ENCODE results near the gene LMTK3.

Gene LMTK3, protein sequence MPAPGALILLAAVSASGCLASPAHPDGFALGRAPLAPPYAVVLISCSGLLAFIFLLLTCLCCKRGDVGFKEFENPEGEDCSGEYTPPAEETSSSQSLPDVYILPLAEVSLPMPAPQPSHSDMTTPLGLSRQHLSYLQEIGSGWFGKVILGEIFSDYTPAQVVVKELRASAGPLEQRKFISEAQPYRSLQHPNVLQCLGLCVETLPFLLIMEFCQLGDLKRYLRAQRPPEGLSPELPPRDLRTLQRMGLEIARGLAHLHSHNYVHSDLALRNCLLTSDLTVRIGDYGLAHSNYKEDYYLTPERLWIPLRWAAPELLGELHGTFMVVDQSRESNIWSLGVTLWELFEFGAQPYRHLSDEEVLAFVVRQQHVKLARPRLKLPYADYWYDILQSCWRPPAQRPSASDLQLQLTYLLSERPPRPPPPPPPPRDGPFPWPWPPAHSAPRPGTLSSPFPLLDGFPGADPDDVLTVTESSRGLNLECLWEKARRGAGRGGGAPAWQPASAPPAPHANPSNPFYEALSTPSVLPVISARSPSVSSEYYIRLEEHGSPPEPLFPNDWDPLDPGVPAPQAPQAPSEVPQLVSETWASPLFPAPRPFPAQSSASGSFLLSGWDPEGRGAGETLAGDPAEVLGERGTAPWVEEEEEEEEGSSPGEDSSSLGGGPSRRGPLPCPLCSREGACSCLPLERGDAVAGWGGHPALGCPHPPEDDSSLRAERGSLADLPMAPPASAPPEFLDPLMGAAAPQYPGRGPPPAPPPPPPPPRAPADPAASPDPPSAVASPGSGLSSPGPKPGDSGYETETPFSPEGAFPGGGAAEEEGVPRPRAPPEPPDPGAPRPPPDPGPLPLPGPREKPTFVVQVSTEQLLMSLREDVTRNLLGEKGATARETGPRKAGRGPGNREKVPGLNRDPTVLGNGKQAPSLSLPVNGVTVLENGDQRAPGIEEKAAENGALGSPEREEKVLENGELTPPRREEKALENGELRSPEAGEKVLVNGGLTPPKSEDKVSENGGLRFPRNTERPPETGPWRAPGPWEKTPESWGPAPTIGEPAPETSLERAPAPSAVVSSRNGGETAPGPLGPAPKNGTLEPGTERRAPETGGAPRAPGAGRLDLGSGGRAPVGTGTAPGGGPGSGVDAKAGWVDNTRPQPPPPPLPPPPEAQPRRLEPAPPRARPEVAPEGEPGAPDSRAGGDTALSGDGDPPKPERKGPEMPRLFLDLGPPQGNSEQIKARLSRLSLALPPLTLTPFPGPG (N-terminal part only)

DNA sequence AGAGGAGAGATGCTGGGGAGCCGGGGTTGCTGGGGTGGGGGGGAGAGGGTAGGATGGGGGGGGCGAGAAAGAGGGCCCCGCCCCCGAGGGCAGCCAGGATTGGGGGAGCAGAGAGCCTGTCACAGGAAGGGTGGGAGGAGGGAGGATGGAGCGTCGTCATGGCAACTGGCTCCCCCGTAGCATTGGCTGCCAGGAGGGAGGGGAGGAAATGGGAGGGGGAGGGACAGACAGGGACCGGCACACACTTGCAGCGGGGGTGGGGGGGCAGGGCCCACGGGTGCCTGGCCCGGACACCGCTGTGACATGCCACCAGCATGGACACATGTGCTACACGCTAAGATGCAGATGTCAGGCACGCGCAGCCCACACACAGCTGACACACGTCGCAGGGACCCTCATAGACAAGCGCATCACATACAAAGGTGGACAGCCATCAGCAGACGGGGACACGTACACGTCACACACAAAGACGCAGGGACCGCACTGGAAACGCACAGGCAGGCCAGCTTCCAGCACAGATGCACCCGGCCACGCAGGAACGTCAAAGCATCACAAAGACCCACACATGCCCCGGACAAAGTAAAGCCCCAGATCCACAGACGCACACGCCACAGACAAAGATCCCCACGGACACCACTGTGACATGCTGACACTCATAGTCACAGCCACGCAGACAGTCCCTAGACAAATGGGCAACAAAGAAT lies at the start of gene LMTK3:
Gene LMTK3 (minus strand): TSS at position 36 of the 704 bp plus-strand sequence. CDS start 259 bp downstream, outside the sequence.
- no peak for DNase-seq (ENCODE audit: low read depth, low spot score)

DNA sequence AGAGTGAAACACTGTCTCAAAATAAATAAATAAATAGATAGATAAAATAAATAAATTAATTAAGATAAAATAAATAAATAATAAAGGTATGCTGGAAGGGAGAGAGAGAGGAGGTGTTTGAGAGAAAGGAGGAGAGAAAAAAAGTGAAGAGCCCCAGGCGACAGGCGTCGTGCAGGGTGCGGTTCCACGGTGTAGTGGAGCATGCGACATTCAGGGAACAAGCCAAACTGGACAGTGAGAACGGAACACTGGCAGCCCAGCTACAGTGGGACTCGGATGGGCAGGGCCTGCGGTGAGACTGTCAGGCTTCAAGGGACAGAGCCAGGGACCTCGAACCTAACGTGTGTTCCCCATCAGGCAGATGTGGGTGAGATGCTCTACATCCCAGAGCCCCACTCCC lies 49.8 kb upstream of the LMTK3 start:
- no peak for DNase-seq (ENCODE audit: low read depth, low spot score)

DNA sequence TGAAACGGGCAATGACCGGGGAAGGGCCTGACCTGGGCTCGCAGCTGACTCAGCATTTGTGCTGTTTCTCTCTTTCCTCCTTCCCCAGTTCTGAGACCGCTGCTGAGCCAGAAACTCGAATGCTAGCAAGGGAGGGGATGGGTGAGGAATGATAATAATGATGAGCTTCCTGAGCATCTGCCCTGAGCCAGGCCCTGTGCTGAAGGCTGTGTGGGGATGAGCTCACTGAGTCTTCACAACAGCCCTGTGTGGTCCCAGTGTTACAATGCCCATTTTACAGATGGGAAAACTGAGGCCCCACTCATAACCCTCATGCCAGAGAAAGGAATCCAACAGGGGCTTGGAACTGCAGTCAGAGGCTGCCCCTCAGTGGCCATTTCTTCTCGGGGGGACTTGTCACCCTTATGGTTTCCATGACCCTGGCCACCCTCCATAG lies 48.5 kb upstream of the LMTK3 start:
- no peak for DNase-seq (ENCODE audit: low read depth, low spot score)

DNA sequence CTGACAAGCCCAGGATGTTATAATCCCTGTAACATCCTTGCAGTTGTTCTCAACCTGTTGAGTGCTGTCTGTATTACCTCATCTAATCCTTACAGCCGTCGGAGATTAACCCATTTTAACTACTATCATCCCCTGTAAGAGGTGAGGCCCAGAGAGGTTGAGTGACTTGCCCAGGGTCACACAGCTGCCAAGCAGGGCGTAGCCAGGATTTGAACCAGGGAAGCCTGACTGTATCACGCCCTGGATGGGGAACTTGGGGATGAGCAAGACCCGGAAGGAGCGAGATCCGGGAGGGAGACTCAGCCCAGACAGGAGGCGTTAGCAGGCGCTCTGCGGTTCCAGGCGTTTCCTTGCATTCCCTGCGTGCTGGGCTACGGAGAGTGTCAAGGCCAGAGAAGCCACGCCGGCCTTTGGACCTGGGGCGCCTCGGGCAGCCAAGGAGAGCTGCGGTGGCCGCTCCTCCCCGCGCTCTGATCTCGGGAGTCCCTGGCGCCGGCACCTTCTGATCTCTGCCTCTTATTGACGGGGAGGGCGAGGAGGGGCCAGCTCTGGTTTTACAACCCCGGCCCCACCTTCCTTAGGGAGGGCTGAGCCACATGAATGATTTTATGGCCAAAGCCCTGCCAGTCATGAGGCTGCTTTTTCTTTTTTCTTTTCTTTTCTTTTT lies 46.5 kb upstream of the LMTK3 start:
- no peak for DNase-seq (ENCODE audit: low read depth, low spot score)

DNA sequence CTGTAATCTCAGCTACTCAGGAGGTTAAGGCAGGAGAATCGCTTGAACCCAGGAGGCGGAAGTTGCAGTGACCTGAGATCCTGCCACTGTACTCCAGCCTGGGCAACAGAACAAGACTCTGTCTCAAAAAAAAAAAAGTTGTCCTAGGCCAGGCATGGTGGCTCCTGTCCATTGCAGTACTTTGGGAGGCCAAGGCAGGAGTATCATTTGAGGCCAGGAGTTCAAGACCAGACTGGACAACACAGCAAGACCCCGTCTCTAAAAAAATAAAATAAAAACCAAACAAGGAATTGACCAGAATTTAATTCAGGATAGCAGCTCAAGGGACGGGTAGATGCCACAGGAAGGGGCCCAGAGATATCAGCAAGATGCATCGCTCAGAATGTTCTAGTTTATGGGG lies 45.2 kb upstream of the LMTK3 start:
- no peak for DNase-seq (ENCODE audit: low read depth, low spot score)

DNA sequence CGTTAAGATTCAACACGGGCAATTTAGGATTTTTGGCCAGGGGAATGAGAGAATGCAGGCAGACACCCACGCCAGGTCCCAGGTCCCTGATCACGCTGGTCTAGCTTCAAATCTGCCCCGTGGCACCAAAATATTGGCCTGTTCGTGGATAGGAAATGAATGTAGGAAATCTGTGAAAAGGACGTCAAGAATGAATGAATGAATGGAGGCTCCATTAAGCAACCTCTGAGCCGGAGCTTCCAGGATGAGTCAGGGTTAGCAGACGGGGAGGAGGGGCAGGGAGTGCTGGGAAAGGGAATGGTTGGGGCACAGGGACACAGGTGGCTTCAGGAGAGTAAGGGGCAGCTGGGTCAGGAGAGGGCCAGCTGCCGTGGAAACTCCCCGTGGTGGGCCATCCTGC lies 44.5 kb upstream of the LMTK3 start:
- no peak for DNase-seq (ENCODE audit: low read depth, low spot score)

DNA sequence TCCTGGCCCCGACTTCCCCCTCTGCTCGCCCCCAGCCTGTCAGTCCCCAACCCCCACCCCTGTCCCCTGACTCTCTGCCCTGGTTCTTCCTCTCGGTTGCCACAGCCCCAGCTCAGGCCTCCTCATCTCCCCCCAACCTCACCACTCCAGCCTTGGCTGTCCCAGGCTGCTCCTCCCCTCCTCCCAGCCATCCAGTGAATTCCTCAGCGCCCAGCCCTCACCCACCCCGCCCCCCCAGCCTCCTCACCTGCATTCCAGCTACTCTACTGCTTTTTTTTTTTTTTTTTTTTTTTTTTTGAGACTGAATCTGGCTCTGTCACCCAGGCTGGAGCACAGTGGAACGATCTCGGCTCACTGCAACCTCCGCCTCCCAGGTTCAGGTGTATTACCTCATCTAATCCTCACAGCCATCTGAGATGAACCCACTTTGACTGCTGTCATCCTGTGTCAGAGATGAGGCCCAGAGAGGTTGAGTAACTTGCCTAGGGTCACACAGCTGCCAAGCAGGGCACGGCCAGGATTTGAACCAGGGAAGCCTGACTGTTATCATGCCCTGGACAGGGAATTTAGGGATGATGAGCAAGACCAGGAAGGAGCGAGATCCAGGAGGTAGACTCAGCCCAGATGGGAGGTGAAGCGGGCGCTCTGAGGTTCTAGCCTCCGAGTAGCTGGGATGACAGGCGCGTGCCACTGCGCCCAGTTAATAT lies 42.9 kb upstream of the LMTK3 start:
- peak; percentile 85 for DNase-seq (ENCODE audit: low read depth, low spot score)

DNA sequence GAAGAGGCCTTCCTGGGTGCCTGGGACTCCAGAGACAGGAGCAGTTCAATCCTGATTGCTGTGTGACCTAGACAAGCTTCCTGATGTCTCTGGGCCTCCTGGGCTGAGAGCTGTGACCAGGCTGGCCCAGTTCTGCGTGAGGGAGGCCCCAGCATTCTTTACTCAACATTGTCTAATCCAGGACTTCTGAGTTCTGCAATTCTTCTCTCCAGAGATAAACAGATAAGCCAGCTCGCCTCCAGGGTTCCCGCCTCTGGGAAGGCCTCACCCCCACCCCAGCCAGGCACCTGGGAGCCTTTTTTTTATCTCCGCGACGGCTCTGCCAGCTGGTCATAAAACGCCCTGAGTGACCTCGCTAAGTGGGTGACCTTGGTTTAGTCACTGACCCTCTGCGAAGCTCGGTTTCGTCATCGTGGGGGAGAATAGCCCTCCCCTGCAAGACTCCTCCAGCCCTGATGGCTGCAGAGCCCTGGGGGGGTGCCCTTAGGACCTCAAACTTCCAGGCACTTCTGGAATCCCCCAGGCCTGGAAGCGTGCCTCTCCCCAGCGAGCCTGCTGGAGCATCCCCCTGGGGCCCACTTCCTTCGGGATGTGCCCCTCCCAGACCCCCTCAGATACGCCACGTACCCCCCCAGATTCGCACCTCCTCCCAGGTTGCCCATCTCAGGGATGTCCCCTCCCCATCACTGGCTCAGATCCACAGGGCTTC lies 42.2 kb upstream of the LMTK3 start:
- DNase-seq (ENCODE audit: low read depth, low spot score) = no peak

DNA sequence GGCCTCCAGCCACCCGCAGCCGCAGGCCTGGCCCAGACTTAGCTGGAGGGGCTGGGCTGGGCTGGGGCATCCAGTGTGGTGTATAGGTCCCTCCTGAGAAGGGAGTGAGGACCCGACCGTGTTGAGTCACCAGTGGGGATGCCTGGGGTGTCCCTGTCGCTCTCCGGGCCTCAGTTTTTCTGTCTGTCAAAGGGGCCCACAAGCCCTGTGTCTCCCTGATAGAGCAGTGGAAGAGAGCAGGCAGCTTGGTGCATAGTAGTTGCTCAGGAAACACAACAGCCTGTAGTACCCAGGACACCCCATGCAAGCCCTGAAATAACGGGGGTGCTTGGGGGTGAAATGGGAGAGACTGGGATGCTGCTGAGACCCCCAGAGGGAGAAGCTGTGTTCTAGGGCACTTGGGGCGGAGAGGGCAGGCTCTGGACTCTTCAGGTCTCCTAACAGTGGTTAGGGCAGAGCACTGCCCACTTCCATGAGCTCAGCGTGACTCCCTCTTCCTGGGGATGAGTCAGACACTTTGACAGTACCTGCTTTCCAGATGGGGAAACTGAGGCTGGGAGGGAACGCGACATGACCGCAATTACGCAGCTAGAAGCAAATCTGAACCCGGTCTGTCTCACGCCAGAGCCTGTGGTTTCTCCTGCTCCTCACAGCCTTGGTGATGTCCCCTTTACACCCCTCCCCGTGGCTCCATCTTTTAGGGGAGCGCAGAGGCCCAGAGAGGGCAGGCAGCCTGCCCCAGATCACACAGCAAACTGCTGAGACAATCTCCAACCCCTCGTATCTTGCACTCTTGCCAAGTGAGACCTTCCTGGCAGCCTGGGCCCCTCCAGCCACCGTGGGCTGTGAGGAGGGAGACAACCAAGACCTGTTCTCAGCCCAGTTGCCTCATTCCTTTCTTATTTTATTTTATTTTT lies 41.0 kb upstream of the LMTK3 start:
- DNase-seq (ENCODE audit: low read depth, low spot score) = no peak

DNA sequence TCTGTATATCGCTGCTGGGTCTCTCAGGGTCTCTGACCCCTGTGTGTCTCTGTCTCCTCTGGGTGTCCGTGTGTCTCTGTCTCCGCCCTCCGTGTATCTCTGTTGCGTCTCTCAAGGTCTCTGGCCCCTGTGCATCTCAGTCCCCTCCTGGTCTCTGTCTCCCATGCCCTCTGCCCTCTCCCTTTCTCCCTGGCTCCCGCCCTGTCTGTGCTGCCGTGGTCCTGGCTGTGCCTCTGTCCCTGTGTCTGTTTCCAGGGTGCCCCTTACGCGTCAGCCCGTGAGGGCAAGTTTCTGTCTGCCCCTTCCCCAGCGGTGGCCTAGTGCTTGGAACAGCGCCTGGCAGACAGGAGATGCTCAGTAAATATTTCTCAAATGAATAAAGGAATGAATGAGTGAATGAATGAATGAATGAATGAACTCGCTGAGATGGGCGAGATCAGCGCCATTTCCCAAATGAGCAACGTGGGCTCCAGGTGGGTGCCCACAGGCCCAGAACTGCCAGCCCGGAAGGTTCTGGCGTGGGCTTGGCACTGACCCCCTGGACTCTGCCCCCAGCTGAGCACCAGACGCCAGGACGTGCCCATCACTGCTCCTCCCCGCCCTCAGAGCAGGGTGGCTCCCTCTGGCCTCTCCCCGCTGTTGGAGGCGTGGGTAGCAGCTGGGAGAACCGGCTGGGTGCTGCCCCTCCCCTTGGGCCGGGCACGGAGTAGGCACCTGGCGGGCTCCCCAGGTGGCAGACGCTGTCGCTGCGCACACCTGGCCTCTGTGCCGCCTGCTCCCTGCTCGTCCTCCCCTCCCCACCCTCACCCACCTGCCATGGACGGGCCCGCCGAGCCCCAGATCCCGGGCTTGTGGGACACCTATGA lies 40.0 kb upstream of the LMTK3 start, which contains the start of gene SULT2B1:
Gene SULT2B1 (plus strand): TSS at position 736 of the 866 bp plus-strand sequence. CDS start 81 bp downstream, at position 817.
- DNase-seq (ENCODE audit: low read depth, low spot score) = no peak

DNA sequence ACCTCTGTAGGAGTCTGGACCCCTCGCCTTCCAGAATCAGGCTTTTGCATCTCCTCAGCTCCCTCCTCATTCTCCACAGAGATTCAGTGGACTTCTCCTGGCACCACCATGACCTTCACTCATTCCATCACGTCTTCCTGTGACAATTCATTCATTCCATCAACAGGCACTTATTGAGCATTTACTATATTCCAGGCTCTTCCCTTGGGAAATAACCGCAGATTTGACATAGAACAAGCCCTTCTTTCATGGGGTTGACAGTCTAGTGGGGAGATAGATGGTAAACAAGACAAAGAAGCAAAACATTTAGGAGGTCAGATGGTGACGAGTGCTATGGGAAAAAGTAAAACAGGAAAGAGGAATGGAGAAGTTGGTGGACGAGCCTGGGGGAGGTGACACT lies 37.7 kb upstream of the LMTK3 start:
- DNase-seq (ENCODE audit: low read depth, low spot score) = no peak

DNA sequence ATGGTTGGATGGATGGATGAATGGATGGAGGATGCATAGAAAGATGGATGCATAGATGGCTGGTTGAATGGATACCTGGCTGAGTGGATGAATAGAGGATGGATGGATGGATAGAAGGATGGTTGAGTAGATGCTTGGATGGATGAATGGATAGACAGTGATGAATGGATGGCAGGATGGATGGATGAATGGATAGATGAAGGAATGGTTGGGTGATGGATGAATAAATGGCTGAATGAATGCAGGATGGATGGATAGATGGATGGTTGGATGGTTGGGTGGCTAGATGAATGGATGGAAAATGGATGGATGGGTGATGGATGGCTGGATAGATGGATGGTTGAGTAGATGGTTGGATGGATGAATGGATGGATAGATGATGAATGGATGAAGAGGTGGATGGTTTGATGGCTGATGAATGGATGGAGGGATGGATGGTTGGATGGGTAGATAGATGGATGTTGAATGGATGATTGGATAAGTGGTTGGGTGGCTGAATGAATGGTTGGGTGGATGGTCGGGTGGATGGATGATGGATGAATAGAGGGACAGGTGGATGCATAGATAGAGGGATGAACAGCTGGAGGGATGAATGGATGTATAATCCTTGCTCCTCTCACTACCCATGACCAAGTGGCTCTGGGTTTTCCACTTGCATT lies 36.7 kb upstream of the LMTK3 start:
- no peak for DNase-seq (ENCODE audit: low read depth, low spot score)

DNA sequence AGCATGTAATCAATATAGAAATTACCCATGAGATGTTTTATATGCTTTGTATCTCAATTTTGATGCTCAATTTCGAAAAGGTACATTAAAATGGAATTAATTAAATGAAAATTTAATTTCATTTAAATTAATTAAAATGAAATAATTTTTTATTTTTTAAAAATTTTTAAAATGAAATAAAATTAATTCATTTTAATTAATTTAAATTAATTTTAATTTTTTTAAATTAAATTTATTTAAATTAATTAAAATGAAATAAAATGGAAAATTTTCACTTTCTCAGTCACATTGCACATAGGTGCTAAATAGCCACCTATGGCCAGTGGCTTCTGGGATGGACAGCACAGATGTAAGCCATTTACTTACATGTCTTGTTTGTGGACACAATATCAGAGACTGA lies 36.1 kb upstream of the LMTK3 start:
- no peak for DNase-seq (ENCODE audit: low read depth, low spot score)

DNA sequence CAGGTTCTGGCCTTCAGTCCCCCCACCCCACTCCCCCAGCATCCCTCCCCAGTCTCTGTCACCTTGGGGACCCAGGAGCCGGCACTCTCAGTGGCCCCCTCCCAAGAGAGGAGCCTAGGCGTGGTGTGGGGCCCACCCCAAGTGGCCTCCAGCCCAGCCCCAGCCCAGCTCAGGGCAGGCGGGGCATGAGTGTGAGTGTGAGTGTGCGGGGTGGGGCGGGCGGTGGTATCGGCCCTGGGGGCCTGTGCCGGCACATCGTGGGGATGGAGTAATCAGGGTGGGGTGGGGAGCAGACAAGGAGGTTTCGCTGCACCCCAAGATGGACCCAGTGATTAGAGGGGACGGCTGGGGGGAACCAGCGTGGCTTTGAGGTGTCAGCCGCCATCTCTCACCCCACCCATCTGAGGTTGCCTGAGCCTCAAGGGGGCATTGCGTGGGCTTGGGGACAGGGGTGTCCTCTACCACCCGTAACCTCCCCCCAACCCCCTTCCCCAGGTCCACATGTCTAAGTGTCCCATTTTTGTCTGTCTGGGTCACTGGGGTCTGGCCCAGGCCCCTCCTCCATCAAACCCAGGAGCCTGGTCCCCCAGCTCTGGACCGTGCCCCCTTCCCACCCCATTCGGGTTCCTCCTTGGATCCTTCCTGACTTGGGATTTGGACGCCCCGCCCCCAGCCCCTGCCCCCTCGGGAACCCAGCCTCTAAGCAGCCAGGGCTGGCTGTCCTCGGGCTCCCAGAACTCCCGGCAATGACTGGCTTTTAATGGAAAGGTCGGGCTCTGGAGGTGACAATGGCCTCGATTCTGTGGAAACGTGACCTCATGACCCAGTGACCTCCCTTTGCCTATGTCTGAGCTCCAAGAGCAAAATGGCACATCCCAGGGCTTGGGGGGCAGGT lies 33.5 kb upstream of the LMTK3 start:
- no peak for DNase-seq (ENCODE audit: low read depth, low spot score)

DNA sequence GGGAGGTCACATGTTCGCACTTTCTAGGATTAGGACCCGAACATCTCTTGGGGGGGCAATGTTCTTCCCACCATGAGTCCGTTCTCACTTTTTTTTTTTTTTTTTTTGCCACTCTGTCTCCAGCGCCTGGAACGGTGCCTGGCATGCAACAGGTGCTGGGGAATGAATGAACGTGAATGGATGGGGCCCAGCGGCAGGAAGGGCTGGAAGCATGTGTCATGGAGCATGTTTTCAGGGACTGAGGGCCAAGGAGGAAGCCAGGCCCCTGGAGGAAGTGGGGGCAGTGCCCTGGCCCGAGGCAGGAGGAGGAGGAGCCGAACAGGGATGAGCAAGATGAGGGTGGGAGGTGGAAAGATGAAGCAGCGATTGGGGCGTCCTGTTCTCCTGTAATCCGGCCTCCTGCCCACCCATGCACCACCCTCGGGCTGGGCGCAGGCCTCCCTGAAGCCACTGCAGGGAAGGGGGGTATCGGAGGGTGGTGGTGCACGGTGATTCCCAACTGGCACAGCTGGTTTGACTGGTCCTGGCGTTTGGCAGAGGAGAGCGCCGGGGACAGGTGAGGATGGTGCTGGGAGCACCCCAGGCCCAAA lies 31.6 kb upstream of the LMTK3 start:
- no peak for DNase-seq (ENCODE audit: low read depth, low spot score)

Data from iPS DF 19.7 (cell line).